Measurements from ENCODE around the gene PRKCG.

Gene PRKCG

DNA sequence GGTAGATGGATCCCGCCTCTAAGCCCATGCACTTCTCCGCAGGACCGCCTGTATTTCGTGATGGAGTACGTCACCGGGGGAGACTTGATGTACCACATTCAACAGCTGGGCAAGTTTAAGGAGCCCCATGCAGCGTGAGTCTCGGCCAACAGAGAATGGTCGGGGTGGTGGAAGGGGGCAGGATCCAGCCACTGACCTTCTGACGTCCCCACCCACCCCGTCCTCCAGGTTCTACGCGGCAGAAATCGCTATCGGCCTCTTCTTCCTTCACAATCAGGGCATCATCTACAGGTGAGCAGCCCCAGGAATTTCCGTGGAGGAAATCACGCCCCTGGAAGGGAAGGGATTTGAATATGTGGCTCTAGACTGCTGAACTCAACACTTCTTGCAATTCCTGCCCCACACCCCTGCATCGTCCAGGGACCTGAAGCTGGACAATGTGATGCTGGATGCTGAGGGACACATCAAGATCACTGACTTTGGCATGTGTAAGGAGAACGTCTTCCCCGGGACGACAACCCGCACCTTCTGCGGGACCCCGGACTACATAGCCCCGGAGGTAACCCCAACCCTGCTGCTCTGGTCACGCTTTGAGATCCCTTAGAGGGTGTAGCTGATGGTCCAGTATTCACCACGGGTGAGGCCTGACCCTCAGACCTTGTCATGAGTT is 18.3 kb downstream of the PRKCG start:
- FAIRE-seq = no peak

GRCh38 chr19:53903055-53903680 is 21.2 kb downstream of the PRKCG start:
- no peak for FAIRE-seq

GRCh38 chr19:53904909-53905308 is 22.9 kb downstream of the PRKCG start:
- FAIRE-seq = no peak

DNA sequence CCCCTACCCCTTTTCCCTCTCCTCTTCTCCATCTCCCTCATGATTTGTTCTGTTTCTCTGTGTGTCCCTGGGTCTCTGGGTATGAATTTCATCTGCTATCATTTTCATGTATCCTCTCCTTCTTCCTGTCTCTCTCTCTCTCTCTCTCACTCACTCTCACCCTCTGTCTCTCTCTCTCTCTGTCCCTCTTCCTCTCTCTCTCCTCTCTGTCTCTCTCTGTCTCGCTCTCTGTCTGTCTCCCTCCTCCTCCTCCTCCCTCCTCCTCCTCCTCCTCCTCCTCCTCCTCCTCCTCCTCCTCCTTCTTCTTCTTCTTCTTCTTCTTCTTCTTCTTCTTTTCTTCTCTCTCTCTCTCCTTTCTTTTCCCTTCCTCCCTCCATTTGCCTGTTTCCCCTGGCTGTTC is 23.8 kb downstream of the PRKCG start:
- no peak for FAIRE-seq

DNA sequence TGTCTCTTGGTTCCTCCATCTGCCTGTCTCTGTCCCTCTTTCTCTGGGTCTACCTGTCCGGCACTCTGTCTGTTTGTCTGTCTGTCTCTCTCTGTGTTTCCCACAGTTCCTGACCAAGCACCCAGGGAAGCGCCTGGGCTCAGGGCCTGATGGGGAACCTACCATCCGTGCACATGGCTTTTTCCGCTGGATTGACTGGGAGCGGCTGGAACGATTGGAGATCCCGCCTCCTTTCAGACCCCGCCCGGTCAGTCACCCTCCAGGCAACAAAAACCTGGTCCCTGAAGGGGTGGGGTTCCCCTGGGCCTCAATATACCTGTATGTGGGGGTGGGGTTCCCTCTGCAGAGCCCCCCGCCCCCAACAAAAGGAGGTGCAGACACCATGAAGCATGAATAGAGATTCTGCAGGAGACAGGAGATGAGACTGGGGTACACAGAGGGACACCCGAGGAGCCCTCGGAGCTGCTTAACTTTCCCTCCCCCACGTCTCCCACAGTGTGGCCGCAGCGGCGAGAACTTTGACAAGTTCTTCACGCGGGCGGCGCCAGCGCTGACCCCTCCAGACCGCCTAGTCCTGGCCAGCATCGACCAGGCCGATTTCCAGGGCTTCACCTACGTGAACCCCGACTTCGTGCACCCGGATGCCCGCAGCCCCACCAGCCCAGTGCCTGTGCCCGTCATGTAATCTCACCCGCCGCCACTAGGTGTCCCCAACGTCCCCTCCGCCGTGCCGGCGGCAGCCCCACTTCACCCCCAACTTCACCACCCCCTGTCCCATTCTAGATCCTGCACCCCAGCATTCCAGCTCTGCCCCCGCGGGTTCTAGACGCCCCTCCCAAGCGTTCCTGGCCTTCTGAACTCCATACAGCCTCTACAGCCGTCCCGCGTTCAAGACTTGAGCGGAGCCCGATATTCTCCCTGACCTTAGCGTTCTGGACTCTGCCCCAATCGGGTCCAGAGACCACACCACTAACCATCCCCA is 24.5 kb downstream of the PRKCG start:
- FAIRE-seq = no peak

- no peak for FAIRE-seq
These were observed 25.2 kb downstream of the PRKCG start for GRCh38 chr19:53907193-53907581.

- no peak for FAIRE-seq
These were observed 25.7 kb downstream of the PRKCG start for GRCh38 chr19:53907690-53908089.

GRCh38 chr19:53908106-53908934 is 26.3 kb downstream of the PRKCG start:
- no peak for FAIRE-seq

- FAIRE-seq = no peak
These were observed 27.0 kb downstream of the PRKCG start, which contains the start of gene CACNG7 for GRCh38 chr19:53908935-53909415. TSS of gene CACNG7 (plus strand) at chr19:53909278. CDS start at chr19:53912832, 3,554 bp downstream.

DNA sequence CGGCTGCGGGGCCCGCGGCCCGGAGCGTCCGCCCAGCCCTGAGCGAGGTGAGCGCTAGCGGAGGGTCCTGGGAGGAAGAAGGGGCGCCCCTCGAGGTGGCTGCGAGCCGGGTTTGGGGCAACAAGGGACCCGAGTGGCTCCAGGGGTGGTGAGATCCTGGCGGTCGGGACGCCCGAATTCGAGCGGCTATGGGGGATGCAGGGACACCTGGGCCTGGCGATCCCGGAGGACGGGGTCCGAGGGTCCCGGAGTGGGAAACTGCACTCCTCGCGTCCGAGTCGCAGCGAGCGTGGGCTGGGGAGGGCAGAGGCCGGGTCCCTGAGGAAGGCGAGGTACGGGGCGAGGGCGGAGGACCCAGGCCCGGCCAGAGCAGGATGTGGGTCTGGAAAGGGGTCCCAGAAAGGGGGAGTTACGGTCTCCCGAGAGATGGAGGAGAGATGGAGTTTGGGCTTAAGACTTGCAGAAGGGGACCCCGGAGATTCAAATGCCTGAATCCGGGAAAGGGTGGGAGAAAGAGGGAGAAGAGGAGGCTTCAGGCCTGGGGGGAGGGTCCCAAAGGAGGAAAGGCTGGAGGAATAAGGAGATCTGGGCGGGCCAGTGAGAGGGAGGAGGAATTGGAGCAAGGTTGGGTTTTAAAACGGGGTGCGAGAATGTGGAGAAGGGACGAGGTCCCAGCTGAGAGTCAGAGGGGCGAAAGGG is 27.6 kb downstream of the PRKCG start:
- no peak for FAIRE-seq

- no peak for FAIRE-seq
These were observed 28.1 kb downstream of the PRKCG start for GRCh38 chr19:53910170-53910518.

- FAIRE-seq = no peak
These were observed 30.7 kb downstream of the PRKCG start for GRCh38 chr19:53912653-53913052.

GRCh38 chr19:53915000-53915399 is 33.0 kb downstream of the PRKCG start:
- no peak for FAIRE-seq

GRCh38 chr19:53916004-53916403 is 34.0 kb downstream of the PRKCG start:
- FAIRE-seq = no peak

- FAIRE-seq = no peak
These were observed 35.4 kb downstream of the PRKCG start for GRCh38 chr19:53917356-53917755.

- no peak for FAIRE-seq
These were observed 45.7 kb downstream of the PRKCG start for GRCh38 chr19:53927739-53928138.

DNA sequence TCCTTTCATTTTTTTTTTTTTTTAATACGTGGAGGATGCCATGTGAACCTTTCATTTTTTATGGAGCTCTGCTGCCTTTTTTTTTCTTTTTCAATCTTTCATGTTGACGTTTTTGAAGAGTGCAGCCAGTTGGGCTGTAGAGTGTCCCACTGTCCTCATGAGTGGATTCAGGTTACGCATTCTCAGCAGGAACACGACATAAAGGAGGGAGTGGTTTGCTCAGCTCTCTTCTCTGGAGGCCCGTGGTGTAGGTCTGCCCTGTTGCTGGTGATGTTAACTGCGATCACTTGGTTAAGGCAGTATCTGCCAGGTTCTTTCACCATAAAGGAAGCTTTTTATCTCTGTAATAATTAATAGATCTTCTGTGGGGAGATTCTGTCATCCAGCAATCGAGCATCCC is 54.0 kb downstream of the PRKCG start:
- no peak for FAIRE-seq

- FAIRE-seq = no peak
These were observed 60.2 kb downstream of the PRKCG start for GRCh38 chr19:53942001-53942786.

GRCh38 chr19:53944416-53944815 is 62.4 kb downstream of the PRKCG start:
- FAIRE-seq = no peak

DNA sequence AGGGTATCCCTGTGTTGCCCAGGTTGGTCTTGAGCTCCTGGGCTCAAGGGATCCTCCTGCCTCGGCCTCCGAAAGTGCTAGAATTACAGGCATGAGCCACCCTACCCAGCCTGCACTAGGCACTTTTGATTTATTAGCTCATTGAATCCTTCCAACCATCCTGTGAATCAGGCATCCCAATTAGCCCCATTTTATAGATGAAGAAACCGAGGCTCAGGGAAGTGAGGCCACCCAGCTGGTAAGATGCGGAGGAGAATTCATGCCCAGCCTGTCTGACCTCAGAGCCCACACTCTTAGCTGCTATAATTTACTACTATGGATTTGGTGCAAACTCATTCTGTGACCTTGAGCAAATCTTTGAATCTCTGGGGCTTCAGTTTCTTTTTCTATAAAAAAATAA is 62.9 kb downstream of the PRKCG start:
- FAIRE-seq = no peak

GRCh38 chr19:53945441-53945840 is 63.4 kb downstream of the PRKCG start:
- no peak for FAIRE-seq
